Breast epithelium (tissue), 4 donors: ENCODE results near the gene KCNJ12. TPM values are rescaled to one million over a fixed set of nuclear protein-coding genes. Genes with fewer than 3 reads are reported as not detected.
A peak's percentile ranks its signal among the peaks of the same experiment; 100 is the strongest.

Experiments
- DNase-seq, 2 donors: peaks; one replicate each; pipeline ENCODE4 v3.0.0-alpha.2; 2019; ENCODE audit warnings: low spot score in 2 of 2
- H3K27ac ChIP-seq, 2 donors: fragments of 200-600 bp; sonication (generic) in 1 of 2; one replicate each; pipeline ENCODE4 v1.5.1; 2016 to 2019; ENCODE audit warnings: mild to moderate bottlenecking in 1 of 2
- H3K27me3 ChIP-seq, 2 donors: fragments of 200-600 bp; sonication (generic) in 1 of 2; one replicate each; pipeline versions ENCODE4 v1.5.1 to v1.6.0; 2017 to 2019; ENCODE audit warnings: control low read depth in 1 of 2, mild to moderate bottlenecking in 1 of 2
- H3K36me3 ChIP-seq: fragments of 200-600 bp; one replicate; pipeline ENCODE4 v1.5.1; 2019
- H3K4me1 ChIP-seq, 2 donors: fragments of 200-600 bp; sonication (generic); one replicate each; pipeline ENCODE4 v1.5.1; 2016 to 2019; ENCODE audit warnings: control low read depth in 1 of 2
- H3K4me3 ChIP-seq, 3 donors: fragments of 200-600 bp; sonication (generic); 1 replicate in 2 of 3; 2 replicates in 1 of 3; pipeline ENCODE4 v1.5.1; 2016 to 2019; ENCODE audit warnings: mild to moderate bottlenecking in 3 of 3, moderate library complexity in 2 of 3
- H3K9me3 ChIP-seq, 2 donors: fragments of 200-600 bp; sonication (generic) in 1 of 2; one replicate each; pipeline ENCODE4 v1.5.1; 2016 to 2019; ENCODE audit warnings: control low read depth in 1 of 2
- CTCF ChIP-seq, 3 donors: fragments of 450-650 bp; IDR thresholded peaks; one replicate each; pipeline ENCODE4 v1.5.1; 2016 to 2017; ENCODE audit warnings: antibody characterized with exemption in 3 of 3, mild to moderate bottlenecking in 3 of 3, moderate library complexity in 3 of 3
- POLR2A ChIP-seq: fragments of 450-650 bp; IDR thresholded peaks from one replicate; pipeline ENCODE4 v1.6.1; 2016; ENCODE audit warnings: antibody characterized with exemption, mild to moderate bottlenecking, moderate library complexity
- POLR2AphosphoS5 ChIP-seq, 3 donors: sonication (generic); formaldehyde crosslinking; IDR thresholded peaks; one replicate each; pipeline ENCODE4 v1.6.1; 2017; ENCODE audit warnings: antibody characterized with exemption in 3 of 3
- intact Hi-C: fragments of 100-400 bp; cut with DNase I; formaldehyde crosslinking; loops from one replicate; pipeline ENCODE4 v1.15.1; 2023; ENCODE audit warnings: low total_unique reads
- total RNA-seq, 3 donors: library from RNA; depleted of rRNA; stranded (reverse); fragments of >200 nt; gene quantifications; one replicate each; pipeline ENCODE4 v1.1.0, GENCODE V29; 2016

Gene KCNJ12
- total RNA-seq, 3 donors from 2014 or later = 0.73 to 1.4 (median 0.98) TPM

- peak in 1 of 2 donors; percentile 37 for DNase-seq
- Histone ChIP-seq H3K27me3 (no peaks in the 10 kb centered on the region), H3K36me3 (no peaks in the 10 kb centered on the region), H3K27ac (peak overlapping the region in 1 of 2 donors; percentile 58), H3K4me3 (no peak overlapping the region), H3K4me1 (no peaks in the 10 kb centered on the region), H3K9me3 (no peaks in the 10 kb centered on the region)
- intact Hi-C loops = no loop called here
- TF ChIP-seq POLR2A (no peak), POLR2AphosphoS5 (IDR thresholded peaks at IDR 0.05) (peak in 2 of 3 donors; percentile 66 to 93), CTCF (IDR thresholded peaks at IDR 0.05) (no peak)
These were observed 22.7 kb upstream of the KCNJ12 start for GRCh38 chr17:21353326-21354010.

GRCh38 chr17:21354796-21355385 is 21.3 kb upstream of the KCNJ12 start:
- no peaks in the 10 kb centered on the region for H3K27me3 ChIP-seq
- intact Hi-C loops = no loop called here
- no peaks in the 10 kb centered on the region for H3K4me1 ChIP-seq
- no peak for TF ChIP-seq CTCF (IDR thresholded peaks at IDR 0.05)
- TF ChIP-seq POLR2A = no peak
- no peak for TF ChIP-seq POLR2AphosphoS5 (IDR thresholded peaks at IDR 0.05)
- no peak overlapping the region for H3K4me3 ChIP-seq
- no peaks in the 10 kb centered on the region for H3K36me3 ChIP-seq
- DNase-seq = no peak
- no peak overlapping the region for H3K27ac ChIP-seq
- H3K9me3 ChIP-seq = no peaks in the 10 kb centered on the region

- no peak for DNase-seq
- H3K27ac ChIP-seq = no peak overlapping the region
- H3K9me3 ChIP-seq = no peaks in the 10 kb centered on the region
- no peak overlapping the region for H3K4me3 ChIP-seq
- TF ChIP-seq POLR2A (no peak), POLR2AphosphoS5 (IDR thresholded peaks at IDR 0.05) (no peak)
- intact Hi-C loops = no loop called here
- no peaks in the 10 kb centered on the region for H3K36me3 ChIP-seq
- H3K27me3 ChIP-seq = no peaks in the 10 kb centered on the region
- no peaks in the 10 kb centered on the region for H3K4me1 ChIP-seq
These were observed 20.6 kb upstream of the KCNJ12 start for GRCh38 chr17:21355586-21355985.

GRCh38 chr17:21356537-21357127 is 19.5 kb upstream of the KCNJ12 start:
- Histone ChIP-seq H3K4me1 (no peaks in the 10 kb centered on the region), H3K4me3 (no peak overlapping the region), H3K27me3 (no peaks in the 10 kb centered on the region), H3K9me3 (no peaks in the 10 kb centered on the region), H3K27ac (no peak overlapping the region), H3K36me3 (no peaks in the 10 kb centered on the region)
- DNase-seq = no peak
- TF ChIP-seq POLR2A (no peak), POLR2AphosphoS5 (IDR thresholded peaks at IDR 0.05) (no peak), CTCF (IDR thresholded peaks at IDR 0.05) (no peak)
- intact Hi-C loops = no loop called here

GRCh38 chr17:21357281-21357680 is 18.9 kb upstream of the KCNJ12 start:
- H3K4me1 ChIP-seq = no peaks in the 10 kb centered on the region
- no peak overlapping the region for H3K4me3 ChIP-seq
- no peaks in the 10 kb centered on the region for H3K9me3 ChIP-seq
- no peaks in the 10 kb centered on the region for H3K36me3 ChIP-seq
- H3K27me3 ChIP-seq = no peaks in the 10 kb centered on the region
- no peak overlapping the region for H3K27ac ChIP-seq
- intact Hi-C loops = no loop called here
- no peak for DNase-seq
- no peak for TF ChIP-seq CTCF (IDR thresholded peaks at IDR 0.05)
- TF ChIP-seq POLR2A = no peak
- TF ChIP-seq POLR2AphosphoS5 (IDR thresholded peaks at IDR 0.05) = no peak
